ENCODE data around the gene ASTN2. TPM values are rescaled to one million over a fixed set of nuclear protein-coding genes. Genes with fewer than 3 reads are reported as not detected.

The ASTN2 gene
- total RNA-seq, 2 donors from 2014 or later, result 3.7 to 4.8 TPM

- ATAC-seq (no peak), DNase-seq (no peak)
- Mint-ChIP-seq H3K36me3 (ENCODE audit: low read depth) (no peaks in the 10 kb centered on the region), H3K27ac (no peak overlapping the region), H3K4me3 (no peak overlapping the region), H3K4me1 (no peaks in the 10 kb centered on the region), H3K27me3 (no peaks in the 10 kb centered on the region)
- H3K9me3 ChIP-seq (ENCODE audit: control insufficient read depth, low read length, poor library complexity, severe bottlenecking), result no peaks in the 10 kb centered on the region
Observed at GRCh38 chr9:117104206-117104605, 310.7 kb downstream of the ASTN2 start.

- H3K9me3 ChIP-seq (ENCODE audit: control insufficient read depth, low read length, poor library complexity, severe bottlenecking), result no peaks in the 10 kb centered on the region
- no peak for DNase-seq
- Mint-ChIP-seq H3K27me3 (no peaks in the 10 kb centered on the region), H3K36me3 (ENCODE audit: low read depth) (no peaks in the 10 kb centered on the region), H3K4me1 (no peaks in the 10 kb centered on the region), H3K27ac (no peak overlapping the region), H3K4me3 (no peak overlapping the region)
- ATAC-seq, result no peak
Observed at GRCh38 chr9:117103438-117104110, 311.3 kb downstream of the ASTN2 start.

GRCh38 chr9:117101008-117101407 is 313.8 kb downstream of the ASTN2 start:
- Mint-ChIP-seq H3K27ac (no peak overlapping the region), H3K4me1 (no peaks in the 10 kb centered on the region), H3K27me3 (no peaks in the 10 kb centered on the region), H3K4me3 (no peak overlapping the region), H3K36me3 (ENCODE audit: low read depth) (no peaks in the 10 kb centered on the region)
- DNase-seq, result no peak
- ATAC-seq, result no peak
- no peaks in the 10 kb centered on the region for H3K9me3 ChIP-seq (ENCODE audit: control insufficient read depth, low read length, poor library complexity, severe bottlenecking)

DNA sequence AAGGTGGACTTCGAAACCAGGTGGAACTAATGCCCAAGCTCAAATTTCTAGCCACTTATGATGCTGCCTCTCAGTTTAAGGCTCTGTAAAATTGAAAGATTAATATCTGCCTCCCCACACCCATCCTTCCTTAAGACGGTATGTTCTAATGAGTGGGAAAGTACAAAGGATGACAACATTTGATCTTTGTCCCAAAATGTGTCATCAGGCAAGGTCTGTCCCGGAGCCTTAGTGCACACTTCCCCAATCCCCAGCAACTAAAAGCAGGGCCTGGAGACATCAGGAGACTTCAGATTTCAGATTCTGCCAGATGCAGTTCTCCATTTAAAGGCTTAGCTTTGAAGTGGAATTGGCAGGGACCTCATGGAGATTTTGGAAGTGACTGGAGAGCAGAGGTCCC is 316.5 kb downstream of the ASTN2 start:
- H3K36me3 Mint-ChIP-seq (ENCODE audit: low read depth), result no peaks in the 10 kb centered on the region
- H3K27me3 Mint-ChIP-seq, result no peaks in the 10 kb centered on the region
- DNase-seq (no peak), ATAC-seq (no peak)
- H3K4me3 Mint-ChIP-seq, result no peak overlapping the region
- H3K27ac Mint-ChIP-seq, result no peak overlapping the region
- H3K4me1 Mint-ChIP-seq, result no peaks in the 10 kb centered on the region
- no peaks in the 10 kb centered on the region for H3K9me3 ChIP-seq (ENCODE audit: control insufficient read depth, low read length, poor library complexity, severe bottlenecking)

- no peaks in the 10 kb centered on the region for H3K4me1 Mint-ChIP-seq
Observed at GRCh38 chr9:117097761-117098160, 317.1 kb downstream of the ASTN2 start.

DNA sequence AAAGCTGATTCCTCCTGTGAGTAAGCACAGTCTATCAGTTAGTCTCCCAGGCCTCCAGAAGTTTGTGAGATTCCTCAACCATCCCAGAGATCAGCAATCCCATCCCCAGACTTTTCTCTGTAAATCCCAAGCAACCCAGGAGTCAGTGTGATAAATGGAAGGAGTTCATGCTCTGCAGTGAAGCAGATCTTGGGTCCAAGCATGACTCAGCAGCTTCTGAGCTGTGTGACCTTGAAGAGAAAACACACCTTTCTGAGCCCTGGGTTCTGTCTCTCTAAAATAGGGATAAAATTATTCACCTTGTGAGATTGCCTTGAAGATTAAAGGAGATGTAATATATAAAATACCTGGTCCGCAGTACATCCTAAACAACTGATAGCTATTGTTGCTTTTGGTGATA is 318.7 kb downstream of the ASTN2 start:
- ATAC-seq (no peak), DNase-seq (no peak)
- H3K27me3 Mint-ChIP-seq, result no peaks in the 10 kb centered on the region
- H3K27ac Mint-ChIP-seq, result no peak overlapping the region
- H3K36me3 Mint-ChIP-seq (ENCODE audit: low read depth), result no peaks in the 10 kb centered on the region
- no peaks in the 10 kb centered on the region for H3K9me3 ChIP-seq (ENCODE audit: control insufficient read depth, low read length, poor library complexity, severe bottlenecking)
- H3K4me3 Mint-ChIP-seq, result no peak overlapping the region
- H3K4me1 Mint-ChIP-seq, result no peaks in the 10 kb centered on the region

More at GRCh38 chr9:117097761-117098160, 317.1 kb downstream of the ASTN2 start:
- no peaks in the 10 kb centered on the region for H3K9me3 ChIP-seq (ENCODE audit: control insufficient read depth, low read length, poor library complexity, severe bottlenecking)
- Mint-ChIP-seq H3K27ac (no peak overlapping the region), H3K4me3 (no peak overlapping the region), H3K36me3 (ENCODE audit: low read depth) (no peaks in the 10 kb centered on the region), H3K27me3 (no peaks in the 10 kb centered on the region)
- ATAC-seq (no peak), DNase-seq (no peak)

- Mint-ChIP-seq H3K36me3 (ENCODE audit: low read depth) (no peaks in the 10 kb centered on the region), H3K4me1 (no peaks in the 10 kb centered on the region), H3K27me3 (no peaks in the 10 kb centered on the region), H3K27ac (no peak overlapping the region), H3K4me3 (no peak overlapping the region)
- no peak for DNase-seq
- H3K9me3 ChIP-seq (ENCODE audit: control insufficient read depth, low read length, poor library complexity, severe bottlenecking), result no peaks in the 10 kb centered on the region
- no peak for ATAC-seq
Observed at GRCh38 chr9:117095081-117095480, 319.8 kb downstream of the ASTN2 start.

- ATAC-seq (no peak), DNase-seq (no peak)
- no peak overlapping the region for H3K4me3 Mint-ChIP-seq
- H3K27me3 Mint-ChIP-seq, result no peaks in the 10 kb centered on the region
- no peaks in the 10 kb centered on the region for H3K36me3 Mint-ChIP-seq (ENCODE audit: low read depth)
- no peaks in the 10 kb centered on the region for H3K4me1 Mint-ChIP-seq
- H3K9me3 ChIP-seq (ENCODE audit: control insufficient read depth, low read length, poor library complexity, severe bottlenecking), result no peaks in the 10 kb centered on the region
- no peak overlapping the region for H3K27ac Mint-ChIP-seq
Observed at GRCh38 chr9:117093891-117094844, 320.7 kb downstream of the ASTN2 start.

- ATAC-seq (no peak), DNase-seq (no peak)
- H3K36me3 Mint-ChIP-seq (ENCODE audit: low read depth), result no peaks in the 10 kb centered on the region
- no peaks in the 10 kb centered on the region for H3K9me3 ChIP-seq (ENCODE audit: control insufficient read depth, low read length, poor library complexity, severe bottlenecking)
- no peaks in the 10 kb centered on the region for H3K4me1 Mint-ChIP-seq
- H3K27ac Mint-ChIP-seq, result no peak overlapping the region
- H3K4me3 Mint-ChIP-seq, result no peak overlapping the region
- H3K27me3 Mint-ChIP-seq, result no peaks in the 10 kb centered on the region
Observed at GRCh38 chr9:117092582-117092981, 322.3 kb downstream of the ASTN2 start.

GRCh38 chr9:117091529-117091928 is 323.3 kb downstream of the ASTN2 start:
- no peak overlapping the region for H3K27ac Mint-ChIP-seq
- H3K4me3 Mint-ChIP-seq, result no peak overlapping the region
- no peaks in the 10 kb centered on the region for H3K27me3 Mint-ChIP-seq
- H3K9me3 ChIP-seq (ENCODE audit: control insufficient read depth, low read length, poor library complexity, severe bottlenecking), result no peaks in the 10 kb centered on the region
- no peaks in the 10 kb centered on the region for H3K4me1 Mint-ChIP-seq
- DNase-seq (no peak), ATAC-seq (no peak)
- no peaks in the 10 kb centered on the region for H3K36me3 Mint-ChIP-seq (ENCODE audit: low read depth)

DNA sequence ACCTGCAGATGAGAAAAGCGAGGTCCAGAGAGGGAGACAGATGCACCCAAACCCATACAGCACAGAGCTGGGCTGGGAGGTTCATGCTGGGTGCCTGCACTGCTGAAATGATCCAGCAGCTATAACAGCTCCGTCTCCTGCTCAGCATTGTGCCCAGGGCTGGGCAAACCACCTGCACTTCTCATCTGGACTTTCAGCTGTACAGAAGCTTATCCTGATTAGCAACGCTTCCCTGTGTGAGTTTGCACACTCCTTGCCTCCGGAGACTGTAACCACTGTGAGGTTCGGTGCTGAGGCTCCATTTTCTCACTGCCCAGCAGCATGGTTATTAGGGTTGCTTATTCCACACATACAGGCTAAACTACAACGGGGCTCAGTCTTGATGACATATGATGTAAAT is 326.1 kb downstream of the ASTN2 start:
- no peaks in the 10 kb centered on the region for H3K9me3 ChIP-seq (ENCODE audit: control insufficient read depth, low read length, poor library complexity, severe bottlenecking)
- DNase-seq (no peak), ATAC-seq (no peak)
- Mint-ChIP-seq H3K36me3 (ENCODE audit: low read depth) (no peaks in the 10 kb centered on the region), H3K27me3 (no peaks in the 10 kb centered on the region), H3K4me3 (no peak overlapping the region), H3K4me1 (no peaks in the 10 kb centered on the region), H3K27ac (no peak overlapping the region)

DNA sequence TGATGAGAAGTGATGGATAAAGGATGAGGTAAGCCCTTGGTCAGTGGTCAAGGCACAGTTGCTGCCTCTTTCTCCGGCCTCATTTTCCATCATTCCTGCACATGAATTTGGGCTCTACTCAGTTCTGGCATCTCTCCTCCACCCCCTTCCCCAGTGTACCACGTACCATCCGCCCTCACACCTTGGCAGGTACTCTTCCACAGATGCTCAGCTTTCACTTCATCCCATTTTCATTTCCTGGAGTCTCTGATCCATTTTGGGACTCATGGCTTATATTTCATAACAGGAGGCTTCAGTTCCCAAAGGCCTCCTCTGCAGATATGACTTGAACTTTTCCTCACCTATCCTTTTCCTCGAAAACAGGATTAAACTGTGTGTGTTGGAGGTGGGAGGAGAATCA is 326.7 kb downstream of the ASTN2 start:
- no peak for DNase-seq
- no peaks in the 10 kb centered on the region for H3K27me3 Mint-ChIP-seq
- H3K4me1 Mint-ChIP-seq, result no peaks in the 10 kb centered on the region
- no peak for ATAC-seq
- no peaks in the 10 kb centered on the region for H3K9me3 ChIP-seq (ENCODE audit: control insufficient read depth, low read length, poor library complexity, severe bottlenecking)
- no peak overlapping the region for H3K4me3 Mint-ChIP-seq
- no peaks in the 10 kb centered on the region for H3K36me3 Mint-ChIP-seq (ENCODE audit: low read depth)
- H3K27ac Mint-ChIP-seq, result no peak overlapping the region

GRCh38 chr9:117084221-117084620 is 330.6 kb downstream of the ASTN2 start:
- H3K4me1 Mint-ChIP-seq, result no peaks in the 10 kb centered on the region
- H3K36me3 Mint-ChIP-seq (ENCODE audit: low read depth), result no peaks in the 10 kb centered on the region
- no peak overlapping the region for H3K4me3 Mint-ChIP-seq
- H3K27me3 Mint-ChIP-seq, result no peaks in the 10 kb centered on the region
- H3K27ac Mint-ChIP-seq, result no peak overlapping the region
- H3K9me3 ChIP-seq (ENCODE audit: control insufficient read depth, low read length, poor library complexity, severe bottlenecking), result no peaks in the 10 kb centered on the region
- ATAC-seq (no peak), DNase-seq (no peak)
